Measurements from ENCODE around the gene FAM227A. TPM values are rescaled to one million over a fixed set of nuclear protein-coding genes. Genes with fewer than 3 reads are reported as not detected.

The FAM227A gene
- total and polyA plus RNA-seq, 4 donors: 1.1 to 10.0 (median 6.0) TPM

DNA sequence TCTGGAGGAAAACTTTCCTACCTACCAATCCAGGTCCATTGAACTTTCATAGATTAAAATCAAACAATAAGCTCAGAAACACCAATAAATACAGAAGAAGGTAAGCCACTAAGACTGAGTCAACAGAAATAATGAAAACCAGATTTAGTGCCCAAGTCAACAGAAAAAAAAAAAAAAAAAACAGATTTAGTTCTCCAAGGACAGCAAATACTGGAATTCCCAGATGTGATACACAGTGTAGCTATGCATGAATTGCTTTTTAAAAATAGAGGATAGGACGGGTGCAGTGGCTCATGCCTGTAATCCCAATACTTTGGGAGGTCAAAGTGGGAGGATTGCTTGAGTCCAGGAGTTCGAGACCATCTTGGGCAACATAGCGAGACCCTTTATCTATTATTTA lies 101.9 kb downstream of the FAM227A start:
- Histone ChIP-seq H3K9ac (ENCODE audit: insufficient read depth in 1 of 2, low read length in 2 of 2) (no peak overlapping the region), H3K4me3 (no peak overlapping the region), H3K27me3 (ENCODE audit: control insufficient read depth in 3 of 3, insufficient read depth in 3 of 3, low read length in 2 of 3) (no peaks in the 10 kb centered on the region), H3K9me3 (ENCODE audit: control insufficient read depth in 4 of 4, insufficient read depth in 3 of 4, low read length in 3 of 4) (no peaks in the 10 kb centered on the region), H3K27ac (ENCODE audit: low read depth in 1 of 2, low read length in 1 of 2) (no peak overlapping the region), H3K36me3 (ENCODE audit: control insufficient read depth in 4 of 4, insufficient read depth in 4 of 4, low read length in 4 of 4) (no peaks in the 10 kb centered on the region), H3K4me1 (ENCODE audit: control insufficient read depth in 5 of 5, insufficient read depth in 5 of 5, low read length in 5 of 5) (no peaks in the 10 kb centered on the region)
- WGBS, 2 donors: 94 to 99% methylated on average over 3 of the region's 3 CpGs
- DNase-seq (no peak), ATAC-seq (ENCODE audit: insufficient read depth, low FRiP score) (no peak)
- TF ChIP-seq, protein P1, sequence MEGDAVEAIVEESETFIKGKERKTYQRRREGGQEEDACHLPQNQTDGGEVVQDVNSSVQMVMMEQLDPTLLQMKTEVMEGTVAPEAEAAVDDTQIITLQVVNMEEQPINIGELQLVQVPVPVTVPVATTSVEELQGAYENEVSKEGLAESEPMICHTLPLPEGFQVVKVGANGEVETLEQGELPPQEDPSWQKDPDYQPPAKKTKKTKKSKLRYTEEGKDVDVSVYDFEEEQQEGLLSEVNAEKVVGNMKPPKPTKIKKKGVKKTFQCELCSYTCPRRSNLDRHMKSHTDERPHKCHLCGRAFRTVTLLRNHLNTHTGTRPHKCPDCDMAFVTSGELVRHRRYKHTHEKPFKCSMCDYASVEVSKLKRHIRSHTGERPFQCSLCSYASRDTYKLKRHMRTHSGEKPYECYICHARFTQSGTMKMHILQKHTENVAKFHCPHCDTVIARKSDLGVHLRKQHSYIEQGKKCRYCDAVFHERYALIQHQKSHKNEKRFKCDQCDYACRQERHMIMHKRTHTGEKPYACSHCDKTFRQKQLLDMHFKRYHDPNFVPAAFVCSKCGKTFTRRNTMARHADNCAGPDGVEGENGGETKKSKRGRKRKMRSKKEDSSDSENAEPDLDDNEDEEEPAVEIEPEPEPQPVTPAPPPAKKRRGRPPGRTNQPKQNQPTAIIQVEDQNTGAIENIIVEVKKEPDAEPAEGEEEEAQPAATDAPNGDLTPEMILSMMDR (IDR thresholded peaks at IDR 0.05; ENCODE audit: control extremely low read depth, extremely low read depth): no peak

- H3K27ac ChIP-seq (ENCODE audit: low read depth in 1 of 2, low read length in 1 of 2): no peak overlapping the region
- WGBS, 2 donors: 68 to 69% methylated on average over 7 of the region's 7 CpGs
- no peak overlapping the region for H3K9ac ChIP-seq (ENCODE audit: insufficient read depth in 1 of 2, low read length in 2 of 2)
- no peaks in the 10 kb centered on the region for H3K27me3 ChIP-seq (ENCODE audit: control insufficient read depth in 3 of 3, insufficient read depth in 3 of 3, low read length in 2 of 3)
- H3K36me3 ChIP-seq (ENCODE audit: control insufficient read depth in 4 of 4, insufficient read depth in 4 of 4, low read length in 4 of 4): no peaks in the 10 kb centered on the region
- DNase-seq (peak in 2 of 3 donors; percentile 8 to 47), ATAC-seq (ENCODE audit: insufficient read depth, low FRiP score) (no peak)
- H3K4me1 ChIP-seq (ENCODE audit: control insufficient read depth in 5 of 5, insufficient read depth in 5 of 5, low read length in 5 of 5): no peaks in the 10 kb centered on the region
- H3K4me3 ChIP-seq: no peak overlapping the region
- H3K9me3 ChIP-seq (ENCODE audit: control insufficient read depth in 4 of 4, insufficient read depth in 3 of 4, low read length in 3 of 4): peaks cover 0 to 1% (median 0%) of the 10 kb centered on the region in 4 donors
- TF ChIP-seq, protein P1 (IDR thresholded peaks at IDR 0.05; ENCODE audit: control extremely low read depth, extremely low read depth): no peak
Observed at GRCh38 chr22:38549101-38549894, 106.9 kb downstream of the FAM227A start.

DNA sequence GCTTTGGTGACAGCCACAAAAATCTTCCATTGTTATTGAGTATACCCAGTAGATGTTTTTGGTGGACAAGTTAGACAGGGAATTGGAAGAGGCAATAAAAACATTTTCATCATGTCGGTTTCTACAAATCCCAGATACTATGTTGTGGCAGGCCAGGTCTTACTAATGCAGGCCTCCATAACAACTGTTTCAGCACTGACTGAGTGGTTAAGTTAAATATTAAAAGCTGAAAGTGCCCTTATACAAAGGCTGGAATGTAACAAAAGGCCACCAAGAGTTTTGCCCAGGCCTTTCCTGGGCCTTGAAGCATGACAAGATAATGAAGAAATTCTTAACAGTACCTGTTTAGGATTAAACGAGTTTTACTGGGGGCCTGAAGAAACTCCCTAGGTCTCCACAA lies 115.5 kb downstream of the FAM227A start:
- ATAC-seq (ENCODE audit: insufficient read depth, low FRiP score) (no peak), DNase-seq (peak in 2 of 3 donors; percentile 4 to 43)
- H3K9ac ChIP-seq (ENCODE audit: insufficient read depth in 1 of 2, low read length in 2 of 2): no peak overlapping the region
- H3K4me3 ChIP-seq: no peak overlapping the region
- no peaks in the 10 kb centered on the region for H3K27me3 ChIP-seq (ENCODE audit: control insufficient read depth in 3 of 3, insufficient read depth in 3 of 3, low read length in 2 of 3)
- H3K4me1 ChIP-seq (ENCODE audit: control insufficient read depth in 5 of 5, insufficient read depth in 5 of 5, low read length in 5 of 5): no peaks in the 10 kb centered on the region
- TF ChIP-seq, protein P1 (IDR thresholded peaks at IDR 0.05; ENCODE audit: control extremely low read depth, extremely low read depth): no peak
- no peaks in the 10 kb centered on the region for H3K36me3 ChIP-seq (ENCODE audit: control insufficient read depth in 4 of 4, insufficient read depth in 4 of 4, low read length in 4 of 4)
- peaks cover 0 to 10% (median 2%) of the 10 kb centered on the region in 4 donors for H3K9me3 ChIP-seq (ENCODE audit: control insufficient read depth in 4 of 4, insufficient read depth in 3 of 4, low read length in 3 of 4)
- no peak overlapping the region for H3K27ac ChIP-seq (ENCODE audit: low read depth in 1 of 2, low read length in 1 of 2)
- 72 to 81% methylated on average over 2 of the region's 2 CpGs for WGBS, 2 donors

Measured in lung (tissue), 12 donors.